Measurements from ENCODE around the gene SUPT5H.
A peak's percentile ranks its signal among the peaks of the same experiment; 100 is the strongest.

Gene SUPT5H

DNA sequence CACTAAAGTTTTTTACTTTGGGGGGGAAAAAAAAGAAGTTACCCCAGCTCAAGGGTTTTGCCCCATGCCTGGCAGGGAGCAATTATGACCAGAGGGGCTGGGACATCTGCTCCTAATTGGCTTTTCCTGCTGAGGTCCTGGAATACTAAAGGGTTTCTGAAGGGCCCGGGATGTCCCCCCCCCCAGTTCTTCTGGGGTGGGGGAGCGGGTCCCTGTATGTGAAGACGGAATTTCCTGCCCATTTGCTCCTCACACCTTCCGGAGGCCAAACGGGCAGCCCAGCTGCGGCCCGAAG lies 52.3 kb downstream of the SUPT5H start:
- no peak for DNase-seq (ENCODE audit: low read depth)

- DNase-seq (ENCODE audit: low read depth), result no peak
Observed at GRCh38 chr19:39497996-39498797, 52.8 kb downstream of the SUPT5H start.

GRCh38 chr19:39498798-39499642 lies 53.6 kb downstream of the SUPT5H start, which contains the start of gene DLL3:
Gene DLL3, plus strand, starts transcription at chr19:39498947. Its CDS starts 28 bp downstream, at chr19:39498975.
- DNase-seq (ENCODE audit: low read depth), result no peak

- no peak for DNase-seq (ENCODE audit: low read depth)
Observed at GRCh38 chr19:39499932-39500331, 54.5 kb downstream of the SUPT5H start.

- DNase-seq (ENCODE audit: low read depth), result no peak
Observed at GRCh38 chr19:39500543-39500942, 55.2 kb downstream of the SUPT5H start.

DNA sequence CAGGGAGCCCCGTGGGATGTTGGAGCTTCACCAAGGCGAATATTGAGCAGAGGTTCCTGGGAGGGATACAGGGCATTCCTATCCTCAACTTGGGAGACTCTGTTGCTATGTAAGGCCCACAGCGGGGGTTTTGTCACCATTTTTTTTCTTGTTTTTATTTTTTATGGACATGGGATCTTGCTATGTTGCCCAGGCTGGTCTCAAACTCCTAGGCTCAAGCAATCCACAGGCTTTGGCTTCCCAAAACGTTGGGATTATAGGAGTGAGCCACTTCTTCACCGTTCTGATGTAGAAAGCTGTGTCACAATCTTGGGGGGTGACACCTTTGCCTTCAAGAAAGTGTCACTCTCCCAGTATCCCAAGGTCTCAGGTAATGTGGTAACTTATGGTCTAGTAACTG lies 56.0 kb downstream of the SUPT5H start:
- no peak for DNase-seq (ENCODE audit: low read depth)

DNA sequence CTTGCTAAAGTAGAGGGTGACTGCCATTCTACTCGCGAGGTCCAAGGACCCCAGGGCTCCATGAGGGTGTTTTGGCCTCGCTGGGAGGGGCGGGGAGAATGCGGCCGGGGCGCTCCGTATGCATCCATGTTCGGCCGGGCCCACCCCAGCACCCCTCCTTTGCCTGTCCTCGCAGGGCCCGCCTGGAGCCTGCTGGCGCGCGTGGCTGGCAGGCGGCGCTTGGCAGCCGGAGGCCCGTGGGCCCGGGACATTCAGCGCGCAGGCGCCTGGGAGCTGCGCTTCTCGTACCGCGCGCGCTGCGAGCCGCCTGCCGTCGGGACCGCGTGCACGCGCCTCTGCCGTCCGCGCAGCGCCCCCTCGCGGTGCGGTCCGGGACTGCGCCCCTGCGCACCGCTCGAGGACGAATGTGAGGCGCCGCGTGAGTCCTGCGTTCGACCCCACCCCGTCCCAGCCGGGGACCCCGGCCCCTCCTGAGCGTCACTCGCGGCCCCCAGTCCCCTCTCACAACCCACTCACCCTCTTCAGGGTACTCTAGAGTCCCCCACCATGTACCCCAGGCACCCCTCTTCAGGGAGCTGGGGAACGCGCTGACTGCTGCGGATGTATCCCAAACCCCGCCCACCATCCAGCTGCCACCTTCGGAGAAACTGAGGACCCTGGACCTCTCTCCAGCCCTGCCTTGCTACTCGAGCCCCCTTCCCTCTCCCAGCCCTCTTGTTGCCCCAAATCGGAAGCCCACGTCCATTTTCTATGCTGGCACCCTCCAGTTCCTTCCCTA lies 57.4 kb downstream of the SUPT5H start:
- DNase-seq (ENCODE audit: low read depth), result peak; percentile 28

DNA sequence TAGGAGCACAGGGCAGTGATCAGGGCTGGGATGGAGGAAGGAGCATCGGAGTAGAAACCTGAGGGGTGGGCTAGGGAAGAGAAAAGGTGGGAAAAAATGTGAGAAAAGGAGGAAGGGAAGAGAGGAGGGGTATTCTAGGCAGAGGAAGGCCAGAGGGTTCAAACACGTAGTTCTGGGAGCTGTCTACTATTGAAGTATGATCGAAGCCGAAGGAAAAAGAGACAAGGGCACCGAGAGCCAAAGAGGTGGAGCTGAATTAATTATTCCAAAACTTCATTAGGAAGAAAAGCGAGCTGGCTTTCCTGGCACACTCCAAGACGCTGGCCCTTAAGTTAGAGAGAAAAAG lies 61.2 kb downstream of the SUPT5H start:
- DNase-seq (ENCODE audit: low read depth), result no peak

- no peak for DNase-seq (ENCODE audit: low read depth)
Observed at GRCh38 chr19:39506944-39507714, 61.7 kb downstream of the SUPT5H start.

DNA sequence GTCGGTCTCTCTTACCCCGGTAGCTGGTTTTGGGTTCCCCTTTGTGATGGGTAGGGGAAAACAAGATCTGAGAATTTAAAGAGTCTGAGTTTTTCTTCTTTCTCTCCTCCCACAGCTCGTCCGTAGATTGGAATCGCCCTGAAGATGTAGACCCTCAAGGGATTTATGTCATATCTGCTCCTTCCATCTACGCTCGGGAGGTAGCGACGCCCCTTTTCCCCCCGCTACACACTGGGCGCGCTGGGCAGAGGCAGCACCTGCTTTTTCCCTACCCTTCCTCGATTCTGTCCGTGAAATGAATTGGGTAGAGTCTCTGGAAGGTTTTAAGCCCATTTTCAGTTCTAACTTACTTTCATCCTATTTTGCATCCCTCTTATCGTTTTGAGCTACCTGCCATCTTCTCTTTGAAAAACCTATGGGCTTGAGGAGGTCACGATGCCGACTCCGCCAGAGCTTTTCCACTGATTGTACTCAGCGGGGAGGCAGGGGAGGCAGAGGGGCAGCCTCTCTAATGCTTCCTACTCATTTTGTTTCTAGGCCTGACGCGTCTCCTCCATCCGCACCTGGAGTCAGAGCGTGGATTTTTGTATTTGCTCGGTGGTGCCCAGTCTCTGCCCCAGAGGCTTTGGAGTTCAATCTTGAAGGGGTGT lies 62.5 kb downstream of the SUPT5H start:
- no peak for DNase-seq (ENCODE audit: low read depth)

- DNase-seq (ENCODE audit: low read depth), result no peak
Observed at GRCh38 chr19:39508629-39509028, 63.2 kb downstream of the SUPT5H start.

DNA sequence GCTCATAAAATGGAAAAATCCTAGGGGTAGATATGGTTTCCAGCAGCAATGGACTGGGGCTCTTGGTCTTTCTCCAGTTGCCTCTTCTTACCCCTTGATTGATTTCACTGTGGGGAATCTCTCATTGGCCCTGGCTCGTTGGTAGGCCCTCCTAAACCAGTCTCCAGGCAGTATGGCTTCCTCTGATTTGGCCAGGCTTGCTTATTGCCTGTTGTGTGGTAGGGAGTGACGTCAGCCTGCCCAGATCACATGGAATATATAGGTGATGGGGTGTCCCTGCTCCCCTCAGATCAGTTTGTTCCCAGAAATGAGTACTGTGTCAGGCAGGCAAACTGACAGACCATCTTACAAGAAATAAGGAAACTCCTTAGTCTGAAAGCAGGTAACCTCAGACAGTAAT lies 63.9 kb downstream of the SUPT5H start:
- no peak for DNase-seq (ENCODE audit: low read depth)

GRCh38 chr19:39512988-39513387 lies 67.6 kb downstream of the SUPT5H start:
- no peak for DNase-seq (ENCODE audit: low read depth)

GRCh38 chr19:39514840-39515550 lies 69.6 kb downstream of the SUPT5H start, which contains the start of gene SELENOV:
Gene SELENOV, plus strand, starts transcription at chr19:39515139. Its CDS starts 74 bp downstream, at chr19:39515213.
- DNase-seq (ENCODE audit: low read depth), result no peak

- no peak for DNase-seq (ENCODE audit: low read depth)
Observed at GRCh38 chr19:39515551-39516191, 70.3 kb downstream of the SUPT5H start.

DNA sequence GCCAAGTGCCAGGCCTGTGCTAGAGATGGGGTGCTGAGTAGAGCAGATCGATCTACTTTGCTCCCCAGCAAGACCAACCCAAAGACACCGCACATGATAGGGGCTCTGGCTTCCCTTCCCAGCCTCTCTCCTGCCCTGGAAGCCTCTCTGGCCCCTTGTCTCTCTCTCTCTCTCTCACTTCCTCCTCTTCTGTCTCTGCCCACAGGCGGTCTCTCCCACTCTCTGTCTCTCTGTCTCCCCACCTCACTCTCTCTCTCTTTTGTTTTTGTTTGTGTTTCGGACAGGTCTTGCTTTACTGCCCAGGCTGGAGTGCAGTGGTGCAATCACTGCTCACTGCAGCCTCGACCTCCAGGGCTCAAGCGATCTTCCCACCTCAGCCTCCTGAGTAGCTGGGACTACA lies 70.9 kb downstream of the SUPT5H start:
- no peak for DNase-seq (ENCODE audit: low read depth)

DNA sequence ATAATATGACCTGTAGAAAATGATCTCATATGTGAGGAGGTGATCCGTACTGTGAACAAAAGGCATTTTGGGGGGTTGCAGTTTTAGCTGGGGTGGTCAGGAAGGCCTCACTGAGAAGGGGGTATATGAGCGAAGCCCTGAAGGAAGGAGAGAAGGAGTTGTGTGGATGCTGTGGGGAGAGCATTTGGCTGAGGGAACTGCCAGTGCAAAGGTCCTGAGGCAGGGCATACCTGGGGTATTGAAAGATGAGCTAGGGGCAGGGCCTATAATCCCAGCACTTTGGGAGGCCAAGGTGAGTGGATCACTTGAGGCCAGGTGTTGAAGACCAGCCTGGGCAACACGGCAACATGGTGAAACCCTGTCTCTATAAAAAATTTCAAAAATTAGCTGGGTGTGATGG lies 72.0 kb downstream of the SUPT5H start:
- no peak for DNase-seq (ENCODE audit: low read depth)

DNA sequence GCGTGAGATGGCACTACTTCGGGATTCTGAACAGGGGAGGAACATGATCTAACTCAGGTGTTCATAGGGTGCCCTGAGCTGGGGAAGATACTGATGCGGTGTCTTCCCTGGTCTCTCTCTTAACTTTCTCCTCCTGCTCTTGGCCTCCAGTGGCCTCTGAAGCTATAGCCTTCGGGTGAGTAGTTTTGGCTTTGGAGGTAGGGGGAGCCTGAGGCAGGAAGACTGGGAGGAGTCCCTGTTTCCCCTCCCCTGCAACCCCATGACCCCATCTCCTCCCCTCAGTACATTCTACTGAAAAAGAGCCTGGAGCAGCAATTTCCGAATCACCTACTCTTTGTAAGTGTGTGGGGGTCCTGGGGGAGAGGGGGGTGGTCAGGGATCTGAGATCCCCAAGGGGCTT lies 73.1 kb downstream of the SUPT5H start:
- DNase-seq (ENCODE audit: low read depth), result no peak

- no peak for DNase-seq (ENCODE audit: low read depth)
Observed at GRCh38 chr19:39518975-39519374, 73.6 kb downstream of the SUPT5H start.
